Cardiac muscle cell (in vitro differentiated cells and primary cell): ENCODE results near the gene RBM25. TPM values are rescaled to one million over a fixed set of nuclear protein-coding genes. Genes with fewer than 3 reads are reported as not detected.

Experiments
- DNase-seq, 2 donors: peaks; one replicate each; pipeline versions ENCODE4 v3.0.0 to v3.0.0-alpha.2; 2010 to 2017; ENCODE audit warnings: low read depth in 1 of 2, low spot score in 1 of 2
- H3K27ac ChIP-seq: fragments of 200-600 bp; sonication (generic); 2 replicates; pipeline ENCODE4 v1.5.1; 2016
- H3K27me3 ChIP-seq: fragments of 200-600 bp; sonication (generic); 2 replicates; pipeline ENCODE4 v1.6.0; 2016; ENCODE audit warnings: control low read depth
- H3K36me3 ChIP-seq: fragments of 200-600 bp; sonication (generic); 2 replicates; pipeline ENCODE4 v1.5.1; 2016; ENCODE audit warnings: control low read depth
- H3K4me1 ChIP-seq: fragments of 200-600 bp; sonication (generic); 2 replicates; pipeline ENCODE4 v1.8.1; 2017; ENCODE audit warnings: low read depth, mild to moderate bottlenecking, mixed run types
- H3K4me3 ChIP-seq: fragments of 200-600 bp; sonication (generic); 2 replicates; pipeline ENCODE4 v1.5.1; 2016; ENCODE audit warnings: mild to moderate bottlenecking
- H3K9me3 ChIP-seq: fragments of 200-600 bp; sonication (generic); 2 replicates; pipeline ENCODE4 v1.5.1; 2017; ENCODE audit warnings: low read depth, mild to moderate bottlenecking, control low read depth
- CTCF ChIP-seq: IDR thresholded peaks from 2 replicates; pipeline ENCODE4 v1.5.1; 2012; ENCODE audit warnings: low read depth, mild to moderate bottlenecking, low read length
- polyA plus RNA-seq: library from polyadenylated mRNA; unstranded; fragments of >200 nt; fragmentation: Nextera tagmentation; extraction: Ambion mirVana; gene quantifications from 2 replicates; pipeline ENCODE4 v1.2.1, GENCODE V29; 2016
- total RNA-seq: library from RNA; depleted of rRNA; stranded (reverse); fragments of >200 nt; gene quantifications from 2 replicates; pipeline ENCODE4 v1.2.3, GENCODE V29; 2016

Gene RBM25
- total and polyA plus RNA-seq, 2 experiments from 2014 or later, result 65.6 to 66.8 TPM

DNA sequence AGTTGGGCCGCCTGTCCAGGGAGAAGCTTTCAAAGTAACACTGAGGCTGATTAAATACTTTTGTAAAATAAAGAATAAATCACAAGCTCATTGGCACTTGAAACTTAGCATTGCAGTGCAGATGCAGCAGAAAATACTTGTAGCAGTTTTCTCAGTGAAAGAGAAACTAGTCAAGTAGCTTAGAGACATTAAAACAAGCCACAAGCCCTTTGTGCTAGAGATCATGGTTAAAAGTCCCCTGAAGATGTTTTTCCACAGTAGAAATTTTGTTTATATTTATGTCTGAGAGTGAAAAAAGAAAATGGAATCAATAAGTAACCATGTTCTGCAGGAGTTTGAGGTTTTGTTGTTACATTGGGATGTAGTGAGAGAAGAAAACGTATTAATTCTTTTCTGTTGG lies 83.9 kb downstream of the RBM25 start:
- Histone ChIP-seq H3K4me3 (no peak overlapping the region), H3K9me3 (no peaks in the 10 kb centered on the region), H3K4me1 (peaks cover 6% of the 10 kb centered on the region), H3K27ac (no peak overlapping the region), H3K27me3 (no peaks in the 10 kb centered on the region), H3K36me3 (no peaks in the 10 kb centered on the region)
- no peak for TF ChIP-seq CTCF
- DNase-seq, result no peak

DNA sequence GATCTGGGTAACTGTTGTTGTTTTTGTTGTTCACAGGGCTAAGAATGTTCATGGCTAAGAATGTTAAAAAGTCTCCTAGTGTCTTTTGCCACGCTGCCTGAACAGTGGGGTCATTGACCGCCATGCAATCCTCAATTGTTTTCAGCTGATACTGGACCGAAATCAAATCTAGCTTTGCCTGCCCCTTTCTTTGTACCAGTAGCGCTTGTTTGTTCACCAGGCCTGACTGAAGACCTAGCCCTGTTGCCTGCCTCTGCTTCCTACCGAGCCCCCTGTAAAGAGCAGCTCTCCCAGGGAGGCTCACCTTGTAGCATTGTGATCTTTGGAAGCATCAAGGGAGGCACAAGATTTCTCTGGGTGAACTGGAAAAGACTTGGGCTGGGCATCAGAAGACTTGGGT lies 84.7 kb downstream of the RBM25 start:
- H3K9me3 ChIP-seq, result no peaks in the 10 kb centered on the region
- peaks cover 2% of the 10 kb centered on the region for H3K36me3 ChIP-seq
- no peaks in the 10 kb centered on the region for H3K27me3 ChIP-seq
- no peak overlapping the region for H3K27ac ChIP-seq
- no peaks in the 10 kb centered on the region for H3K4me1 ChIP-seq
- TF ChIP-seq CTCF, result no peak
- H3K4me3 ChIP-seq, result no peak overlapping the region
- DNase-seq, result no peak

- DNase-seq, result no peak
- Histone ChIP-seq H3K36me3 (peaks cover 7% of the 10 kb centered on the region), H3K27me3 (no peaks in the 10 kb centered on the region), H3K4me3 (no peak overlapping the region), H3K4me1 (no peaks in the 10 kb centered on the region), H3K27ac (no peak overlapping the region), H3K9me3 (no peaks in the 10 kb centered on the region)
- TF ChIP-seq CTCF, result no peak
Measured at GRCh38 chr14:73143617-73144016, 85.3 kb downstream of the RBM25 start.

DNA sequence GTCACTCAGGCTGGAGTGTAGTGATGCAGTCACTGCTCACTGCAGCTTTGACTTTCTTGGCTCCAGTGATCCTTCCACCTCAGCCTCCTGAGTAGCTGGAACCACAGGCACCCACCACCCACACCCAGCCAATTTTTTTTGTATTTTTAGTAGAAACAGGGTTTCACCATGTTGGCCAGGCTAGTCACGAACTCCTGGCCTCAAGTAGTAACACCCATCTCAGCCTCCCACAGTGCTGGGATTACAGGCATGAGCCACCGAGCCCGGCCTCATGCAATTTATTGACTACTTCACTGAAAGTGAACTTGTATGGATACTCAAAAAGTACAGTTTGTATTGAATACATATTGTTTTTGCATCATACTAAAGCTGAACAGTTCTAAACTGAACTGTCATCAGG lies 87.0 kb downstream of the RBM25 start:
- no peaks in the 10 kb centered on the region for H3K9me3 ChIP-seq
- no peak for DNase-seq
- no peaks in the 10 kb centered on the region for H3K4me1 ChIP-seq
- H3K36me3 ChIP-seq, result peaks cover 12% of the 10 kb centered on the region
- no peak for TF ChIP-seq CTCF
- H3K27ac ChIP-seq, result no peak overlapping the region
- no peaks in the 10 kb centered on the region for H3K27me3 ChIP-seq
- H3K4me3 ChIP-seq, result no peak overlapping the region

DNA sequence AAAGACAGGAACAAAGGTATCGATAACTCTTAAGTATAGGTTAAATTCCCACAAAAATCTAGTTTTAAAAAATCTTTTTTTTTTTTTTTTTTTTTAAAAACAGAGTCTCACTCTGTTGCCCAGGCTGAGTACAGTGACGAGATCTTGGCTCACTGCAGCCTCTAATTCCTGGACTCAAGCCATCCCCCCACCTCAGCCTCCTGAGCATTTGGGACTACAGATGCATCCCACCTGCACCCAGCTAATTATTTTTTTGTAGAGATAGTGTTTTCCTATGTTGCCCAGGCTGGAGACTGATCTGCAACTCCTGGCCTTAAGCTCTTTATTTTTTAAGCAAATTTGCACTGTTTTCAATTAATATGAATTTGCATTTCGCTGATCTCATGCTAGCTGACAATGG lies 87.8 kb downstream of the RBM25 start:
- no peak for TF ChIP-seq CTCF

DNA sequence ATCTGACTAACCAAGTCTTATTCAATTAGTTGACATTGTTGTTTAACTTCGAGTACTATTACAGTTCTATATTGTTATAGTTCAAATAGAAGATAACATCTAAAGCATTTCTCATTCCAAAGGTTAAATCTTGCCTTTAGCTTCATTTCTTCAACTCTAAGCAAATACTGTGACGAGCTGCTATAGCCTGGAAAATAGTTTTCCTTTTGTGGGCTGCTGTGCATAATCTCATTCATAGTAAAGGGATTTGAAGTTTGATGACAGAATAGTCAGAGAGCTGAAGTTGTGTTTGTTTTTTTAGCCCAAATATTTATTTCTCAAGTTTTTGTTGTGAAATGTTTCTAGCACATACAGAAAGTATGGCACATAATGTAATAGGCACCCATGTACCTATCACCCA lies 91.4 kb downstream of the RBM25 start:
- Histone ChIP-seq H3K4me3 (no peak overlapping the region), H3K27me3 (no peaks in the 10 kb centered on the region), H3K4me1 (no peaks in the 10 kb centered on the region), H3K9me3 (no peaks in the 10 kb centered on the region), H3K36me3 (peaks cover 12% of the 10 kb centered on the region), H3K27ac (no peak overlapping the region)
- no peak for DNase-seq
- TF ChIP-seq CTCF, result no peak

More for the DNA sequence above, 87.8 kb downstream of the RBM25 start:
- no peaks in the 10 kb centered on the region for H3K4me1 ChIP-seq
- no peaks in the 10 kb centered on the region for H3K27me3 ChIP-seq
- peaks cover 12% of the 10 kb centered on the region for H3K36me3 ChIP-seq
- no peaks in the 10 kb centered on the region for H3K9me3 ChIP-seq
- no peak for DNase-seq
- H3K4me3 ChIP-seq, result no peak overlapping the region
- H3K27ac ChIP-seq, result no peak overlapping the region
